Measurements from ENCODE around the gene CDH9.

DNA sequence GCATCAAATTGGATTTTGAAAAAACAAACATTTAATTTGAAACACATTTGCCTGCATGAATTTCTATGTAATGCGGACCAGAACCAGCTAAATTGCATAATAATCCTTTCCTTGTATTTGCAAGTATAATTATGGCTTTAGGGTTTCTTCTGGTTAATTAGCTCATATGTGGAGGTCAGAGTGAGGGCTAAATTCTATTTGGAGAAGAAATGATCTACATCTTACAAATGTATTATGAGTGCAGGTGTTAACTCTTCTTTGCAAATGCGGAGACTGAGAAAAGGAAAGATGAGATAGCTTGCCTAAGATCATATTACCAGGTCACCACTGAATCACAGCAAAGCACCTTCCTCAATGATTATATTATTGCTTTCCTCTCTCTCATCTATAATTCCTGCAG lies 194.7 kb downstream of the CDH9 start:
- TF ChIP-seq ELF4 (IDR thresholded peaks at IDR 0.05) (no peak), BHLHE40 (IDR thresholded peaks at IDR 0.05; ENCODE audit: borderline replicate concordance) (no peak), ARNT (IDR thresholded peaks at IDR 0.05) (no peak), SP1 (IDR thresholded peaks at IDR 0.05) (no peak), HDGF (IDR thresholded peaks at IDR 0.05; ENCODE audit: borderline replicate concordance) (no peak), CTBP1 (IDR thresholded peaks at IDR 0.05; ENCODE audit: borderline replicate concordance) (no peak), FOXA1 (IDR thresholded peaks at IDR 0.05) (no peak), ZNF384 (IDR thresholded peaks at IDR 0.05) (no peak), SUZ12 (IDR thresholded peaks at IDR 0.05) (no peak), L3MBTL2 (conservative IDR thresholded peaks at IDR 0.05) (no peak), FOXM1 (IDR thresholded peaks at IDR 0.05; ENCODE audit: borderline replicate concordance) (no peak)

Data from HEK293T (cell line).